Activated CD8-positive, alpha-beta memory T cell treated with anti-CD3 and anti-CD28 coated beads for 48 hours (primary cell): ENCODE data around the gene PAX7.
"Not testable (repeated sequence)": the region's sequence is repeated elsewhere in the genome, so short reads cannot be mapped to it uniquely, and the experiment has no call there.

Experiments used
- DNase-seq, 3 experiments: peaks; one replicate each; pipeline ENCODE4 v3.0.0-alpha.2; 2020; ENCODE audit warnings: low read depth in 2 of 3, low spot score in 2 of 3

Gene PAX7

DNA sequence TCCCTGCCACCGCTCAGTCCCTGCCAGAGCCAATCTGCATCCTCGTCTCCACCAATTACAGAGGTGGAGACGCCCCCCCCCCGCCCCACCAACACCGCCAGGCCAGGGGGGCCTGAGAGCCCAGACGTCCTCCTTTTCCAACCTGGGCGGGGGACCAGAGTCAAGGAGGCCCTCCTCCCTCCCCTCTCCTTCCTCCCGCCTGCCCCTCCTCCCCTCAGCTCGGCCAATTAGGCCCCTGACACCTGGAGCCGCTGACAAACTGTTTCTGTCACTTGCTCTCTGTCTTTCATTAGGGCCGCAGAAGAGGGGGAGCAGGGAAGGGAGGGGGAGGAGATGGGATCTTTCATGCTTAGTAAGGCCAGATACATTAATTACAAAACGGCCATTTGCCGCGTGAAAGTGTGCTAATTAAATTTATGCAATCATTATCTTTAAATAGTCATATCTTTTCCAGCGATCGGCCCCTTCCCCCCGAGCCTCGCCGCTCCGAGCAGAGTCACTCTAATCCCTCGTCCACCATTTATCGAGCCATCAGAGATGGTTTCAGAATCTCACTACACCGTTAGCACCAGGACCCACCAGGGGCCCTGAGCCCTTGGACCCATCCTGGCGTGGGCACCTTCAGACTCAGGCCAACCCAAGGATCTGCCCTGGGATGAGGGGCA, 94.7 kb downstream of the PAX7 start:
- no peak for DNase-seq

GRCh38 chr1:18726368-18726767, 95.7 kb downstream of the PAX7 start:
- no peak for DNase-seq

- no peak for DNase-seq
These were observed 97.3 kb downstream of the PAX7 start for GRCh38 chr1:18727956-18728355.

DNA sequence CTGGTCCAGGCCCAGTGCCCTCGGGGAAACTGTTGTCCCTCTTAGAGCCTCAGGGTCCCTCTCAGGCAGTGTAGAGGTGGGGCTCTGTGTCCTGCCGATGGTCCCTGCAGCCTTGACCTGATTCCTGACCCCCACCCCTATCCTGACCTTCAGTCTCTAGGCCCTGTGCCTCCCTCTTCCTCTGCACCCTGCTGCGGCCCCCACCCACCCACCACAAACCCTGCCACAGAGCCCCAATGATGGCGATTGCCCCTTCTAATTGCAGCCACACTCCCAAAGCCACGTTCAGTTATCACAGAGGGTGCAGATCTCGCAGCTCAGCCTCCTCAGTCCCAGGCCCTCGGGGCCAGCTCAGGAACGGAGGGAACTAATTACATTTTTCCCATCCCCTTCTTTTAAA, 99.7 kb downstream of the PAX7 start:
- DNase-seq: no peak

DNA sequence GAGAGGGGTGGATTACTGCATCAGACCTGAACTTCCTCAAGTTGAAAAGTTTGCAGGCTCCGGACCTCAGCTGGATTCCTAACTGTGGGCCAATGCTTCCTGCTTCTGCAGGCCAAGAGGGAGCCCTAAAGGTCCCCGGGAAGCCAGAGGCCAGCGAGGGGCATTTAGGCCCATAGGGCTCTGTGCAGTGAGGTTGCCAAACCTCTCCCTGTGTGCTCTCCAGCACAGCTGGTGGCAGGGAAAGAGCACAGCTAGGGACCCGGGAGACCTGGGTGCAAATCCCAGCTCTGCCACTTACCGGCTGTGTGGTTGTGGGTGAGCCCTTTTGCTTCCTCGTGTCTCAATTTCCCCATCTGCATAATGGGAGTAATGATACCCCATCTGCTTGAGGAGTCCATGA, 100.5 kb downstream of the PAX7 start:
- DNase-seq: no peak

DNA sequence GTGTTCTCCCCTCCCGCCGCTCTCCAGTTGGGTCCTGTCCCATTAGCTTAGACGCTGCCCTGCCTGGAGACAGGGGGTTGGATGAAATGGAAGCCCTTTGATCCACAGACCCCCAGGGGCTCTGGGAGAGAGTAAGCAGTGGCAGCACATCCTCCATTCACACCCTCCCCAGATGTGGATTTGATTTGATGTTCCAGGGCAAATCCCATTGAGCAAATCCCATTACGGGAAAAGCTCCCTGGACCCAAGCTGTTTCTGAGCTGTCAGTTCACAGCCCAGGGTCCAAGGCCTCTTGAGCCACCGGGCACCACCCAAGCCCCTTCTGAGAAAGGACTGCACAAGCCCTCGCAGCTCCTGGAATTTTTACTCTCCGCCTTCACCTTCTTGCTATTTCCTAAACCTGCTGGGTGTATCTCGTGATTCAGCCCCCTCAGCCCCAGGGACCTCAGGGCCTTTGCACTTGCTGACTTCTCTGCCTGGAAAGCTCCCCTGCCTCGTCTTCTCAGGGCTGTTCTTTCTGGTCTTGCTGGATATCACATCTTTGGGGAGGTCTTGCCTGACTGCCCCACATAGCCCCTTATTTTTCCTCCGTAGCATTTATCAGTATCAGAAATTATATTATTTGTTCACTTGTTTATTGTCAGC, 101.1 kb downstream of the PAX7 start:
- no peak for DNase-seq

GRCh38 chr1:18732686-18733085, 102.0 kb downstream of the PAX7 start:
- DNase-seq: no peak

DNA sequence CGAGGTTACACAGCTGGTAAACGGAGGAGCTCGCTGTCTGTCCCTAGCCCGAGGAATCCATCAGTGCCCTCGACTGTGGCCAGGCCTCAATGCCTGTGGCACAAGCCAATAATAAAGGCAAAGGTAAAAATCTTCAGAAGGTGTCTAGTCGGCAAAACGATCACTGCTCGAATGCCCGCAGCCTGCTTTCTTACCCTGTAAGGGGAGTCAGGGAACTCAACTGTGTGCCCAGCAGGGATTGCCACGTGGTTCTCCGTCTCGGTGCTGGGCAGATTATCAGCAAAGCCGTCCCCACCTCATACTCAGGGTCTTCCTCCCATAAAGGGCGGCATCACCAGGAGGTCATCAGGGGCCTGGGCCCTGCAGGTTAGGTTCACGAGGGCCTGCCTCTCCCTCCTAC, 103.4 kb downstream of the PAX7 start:
- no peak for DNase-seq

GRCh38 chr1:18734461-18735223, 104.0 kb downstream of the PAX7 start:
- DNase-seq: no peak

- no peak for DNase-seq
These were observed 104.8 kb downstream of the PAX7 start for GRCh38 chr1:18735224-18735997.

GRCh38 chr1:18736958-18737357, 106.3 kb downstream of the PAX7 start:
- no peak for DNase-seq

- DNase-seq: no peak
These were observed 107.5 kb downstream of the PAX7 start for GRCh38 chr1:18738126-18738525.

DNA sequence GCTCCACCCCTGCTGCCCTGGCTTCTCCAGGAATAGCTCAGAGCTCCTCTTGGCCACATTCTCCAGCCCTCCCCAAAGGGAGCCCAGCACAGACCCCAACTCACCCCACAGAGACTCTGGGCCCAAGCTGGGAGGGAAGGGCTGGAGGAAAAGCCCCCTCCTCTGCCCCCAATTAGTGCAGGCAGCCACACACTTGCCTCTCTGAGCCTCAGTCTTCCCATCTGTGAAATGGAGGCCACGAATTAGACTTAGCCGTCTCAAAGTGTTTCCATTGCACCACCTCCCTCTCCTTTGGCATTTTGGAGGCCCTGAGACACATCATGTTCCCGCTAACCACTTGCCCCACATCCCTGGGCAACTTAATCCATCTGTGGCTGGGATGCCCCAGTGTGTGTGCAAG, 108.0 kb downstream of the PAX7 start:
- no peak for DNase-seq

- no peak for DNase-seq
These were observed 108.8 kb downstream of the PAX7 start for GRCh38 chr1:18739408-18739807.

GRCh38 chr1:18739897-18740296, 109.3 kb downstream of the PAX7 start:
- DNase-seq: no peak

DNA sequence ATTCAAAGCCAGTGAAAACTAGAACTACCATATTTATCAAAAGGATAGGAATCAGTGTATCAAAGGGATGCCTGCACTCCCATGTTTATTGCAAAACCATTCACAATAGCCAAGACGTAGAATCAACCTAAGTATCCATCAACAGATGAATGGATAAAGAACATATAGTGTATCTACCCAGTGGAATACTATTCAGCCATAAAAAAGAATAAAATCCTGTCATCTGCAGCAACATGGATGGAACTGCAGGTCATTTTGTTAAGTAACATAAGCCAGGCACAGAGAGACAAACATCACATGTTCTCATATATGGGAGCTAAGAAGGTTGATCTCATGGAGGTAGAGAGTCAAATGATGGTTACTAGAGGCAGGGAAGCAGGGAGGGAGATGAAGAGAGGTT, 110.0 kb downstream of the PAX7 start:
- no peak for DNase-seq

DNA sequence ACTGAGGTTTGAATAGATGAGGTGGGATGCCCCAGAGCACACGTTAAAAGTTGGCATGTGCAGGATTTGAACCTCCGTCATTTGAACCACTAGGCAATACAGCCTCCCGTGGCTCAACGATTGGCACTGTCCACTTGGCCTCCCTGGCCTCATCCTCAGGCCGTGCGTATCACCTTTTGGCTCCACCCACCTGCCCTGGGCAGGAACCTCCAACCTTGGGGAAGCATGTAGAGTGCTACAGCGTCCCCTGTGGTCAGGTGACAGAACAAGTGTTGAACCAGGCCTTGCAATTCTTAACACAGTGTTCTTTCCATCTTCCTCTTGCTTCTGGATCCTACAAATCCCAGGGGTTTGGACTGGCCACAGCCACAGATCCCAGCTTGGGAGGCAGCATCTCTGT, 112.6 kb downstream of the PAX7 start:
- DNase-seq: no peak

- not testable (repeated sequence) for DNase-seq
These were observed 113.7 kb downstream of the PAX7 start for GRCh38 chr1:18744381-18744780.

DNA sequence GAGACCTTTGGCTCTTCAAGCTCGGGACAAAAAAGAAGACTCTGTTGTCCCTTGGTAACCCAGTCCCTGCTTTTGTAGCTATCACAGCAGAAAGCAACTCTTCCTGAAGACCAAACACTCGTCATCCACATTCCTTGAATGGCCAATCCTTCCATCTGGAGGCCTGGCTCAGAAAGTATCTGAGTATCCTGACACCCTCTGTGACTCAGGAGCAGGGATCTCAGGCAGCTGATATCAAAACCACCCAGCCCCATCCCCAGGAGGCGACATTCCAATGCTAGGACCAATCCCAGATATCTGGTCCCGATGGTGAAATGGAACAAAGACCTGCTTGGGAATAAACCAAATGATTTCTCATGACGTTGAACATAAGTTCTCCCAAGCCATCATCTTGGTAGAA, 116.3 kb downstream of the PAX7 start:
- DNase-seq: no peak

- DNase-seq: no peak
These were observed 117.0 kb downstream of the PAX7 start for GRCh38 chr1:18747671-18748070.

- DNase-seq: no peak
These were observed 117.8 kb downstream of the PAX7 start for GRCh38 chr1:18748435-18748834.

DNA sequence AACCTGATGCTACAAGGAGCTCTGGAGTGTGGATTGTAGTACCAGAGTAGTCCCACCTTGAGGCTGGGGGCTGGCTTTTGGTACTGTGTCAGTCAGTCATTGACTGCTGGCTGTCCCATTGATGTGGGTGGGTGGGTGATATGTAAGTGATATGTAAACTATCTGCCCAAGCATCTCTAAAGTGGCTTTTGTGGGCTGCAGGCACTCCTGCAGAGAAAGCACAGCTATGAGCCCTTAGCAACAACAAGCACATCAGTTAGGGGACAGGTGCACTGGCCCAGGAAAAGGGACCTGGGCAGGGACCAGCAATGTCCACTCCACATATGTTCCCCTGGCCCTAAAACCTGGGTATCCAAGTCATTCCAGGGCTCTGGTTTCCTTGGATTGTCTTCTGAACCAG, 118.9 kb downstream of the PAX7 start:
- DNase-seq: no peak
